ENCODE results near the gene EOMES.

- no peak for TF ChIP-seq CTCF (IDR thresholded peaks at IDR 0.05; ENCODE audit: low read depth, low read length)
- TF ChIP-seq EZH2phosphoT487 (IDR thresholded peaks at IDR 0.05; ENCODE audit: low read depth) = no peak
Measured at GRCh38 chr3:27675287-27675686, 46.8 kb downstream of the EOMES start.

Measured in OCI-LY3 (cell line).